Placental epithelial cell (primary cell): Measurements from ENCODE around the gene PPP1R3G. TPM values are rescaled to one million over a fixed set of nuclear protein-coding genes. Genes with fewer than 3 reads are reported as not detected.

ENCODE experiments used
- total RNA-seq: library from RNA; depleted of rRNA; stranded (reverse); fragments of >200 nt; gene quantifications from 2 replicates; pipeline ENCODE4 v1.2.3, GENCODE V29; 2012

The PPP1R3G gene
- total RNA-seq = 7.9 and 11.4 TPM in 2 replicates

DNA sequence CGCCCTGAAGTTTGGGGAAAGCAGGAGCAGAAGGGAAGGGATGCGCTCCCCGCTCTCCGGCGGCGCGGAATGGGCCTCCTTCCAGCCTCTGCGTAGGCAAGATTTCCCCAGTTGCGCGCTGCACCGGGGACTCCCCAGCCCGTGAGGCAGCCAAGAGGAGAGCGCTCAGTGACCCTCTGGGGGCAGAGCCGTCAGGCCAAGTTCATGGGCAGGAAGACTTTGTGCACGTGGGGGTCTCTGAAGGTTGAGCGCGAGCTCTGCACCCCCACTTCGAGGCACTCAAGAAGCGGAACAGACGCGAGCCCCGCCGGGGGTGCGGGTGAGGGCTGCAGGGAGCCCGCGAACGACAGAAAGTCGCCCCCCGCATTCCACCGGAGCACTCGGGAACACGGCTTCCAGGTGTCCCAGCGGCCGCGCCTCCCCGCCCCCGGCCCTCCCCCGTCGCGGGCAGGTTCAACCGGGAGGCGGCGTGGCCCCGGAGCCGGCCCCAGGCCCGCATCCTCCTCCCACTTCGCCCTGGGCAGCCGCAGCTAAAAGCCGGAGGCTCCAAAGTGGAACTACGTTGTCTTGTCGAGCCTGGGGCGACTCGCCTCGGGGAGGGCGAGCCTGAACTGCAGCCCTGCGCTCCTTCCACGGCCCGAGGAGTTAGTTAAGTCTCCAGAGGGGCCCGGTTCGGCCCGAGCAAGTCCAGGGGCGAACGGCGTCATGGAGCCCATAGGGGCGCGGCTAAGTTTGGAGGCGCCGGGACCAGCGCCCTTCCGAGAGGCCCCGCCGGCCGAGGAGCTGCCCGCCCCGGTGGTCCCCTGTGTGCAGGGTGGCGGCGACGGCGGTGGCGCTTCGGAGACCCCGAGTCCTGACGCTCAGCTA is at the start of gene PPP1R3G:
Gene PPP1R3G (plus strand): TSS at position 561 of the 867 bp plus-strand sequence. CDS start 145 bp downstream, at position 706.

Other genes starting within 250 kb of the PPP1R3G start
- gene RPP40, start 81.3 kb upstream of the PPP1R3G start, total RNA-seq = 5.9 and 15.1 TPM in 2 replicates
- gene LYRM4, start 175.6 kb downstream of the PPP1R3G start, total RNA-seq = 12.8 and 17.7 TPM in 2 replicates
- gene FARS2, start 176.2 kb downstream of the PPP1R3G start, total RNA-seq = 29.4 and 40.9 TPM in 2 replicates